GM13977 (cell line): Measurements from ENCODE around the gene ARL14EP.

Experiments used
- DNase-seq: peaks from one replicate; pipeline ENCODE4 v3.0.0; 2012; ENCODE audit warnings: low spot score
- in situ Hi-C: fragments of 300-500 bp; cut with MboI; formaldehyde crosslinking; loops from one replicate; pipeline ENCODE4 v1.12.0; 2022; ENCODE audit warnings: low sequenced_read_pairs, low pct_unique_long_range_greater_than_20kb, mixed read lengths, inconsistent platforms; ENCODE audit not compliant: unreplicated experiment
- TF ChIP-seq, protein P1 (sequence below): IDR thresholded peaks from 2 replicates; pipeline ENCODE4 v1.5.1; 2012; ENCODE audit warnings: mild to moderate bottlenecking, control low read depth; ENCODE audit not compliant: insufficient read depth; ENCODE audit errors: extremely low read depth, missing control alignments

ARL14EP gene

DNA sequence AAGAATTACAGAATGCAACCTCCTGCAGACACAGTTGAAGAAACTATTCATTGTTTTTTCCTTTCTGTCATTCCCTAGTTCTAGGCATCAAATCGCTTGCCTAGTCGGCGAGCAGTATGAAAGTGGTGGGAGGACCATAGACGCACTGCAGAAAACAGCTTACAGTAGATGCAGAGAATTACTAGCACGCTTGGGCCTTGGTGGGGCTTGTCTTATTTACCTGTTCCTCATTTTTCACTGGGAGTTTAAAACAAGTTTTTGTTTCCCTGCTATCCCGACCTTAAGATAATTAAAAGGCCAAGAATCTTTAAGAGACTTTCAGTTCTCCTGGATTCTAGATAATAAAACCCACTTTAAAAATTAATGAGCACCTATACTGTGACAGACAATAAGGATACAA, 713 bp upstream of the ARL14EP start:
- TF ChIP-seq, protein P1, sequence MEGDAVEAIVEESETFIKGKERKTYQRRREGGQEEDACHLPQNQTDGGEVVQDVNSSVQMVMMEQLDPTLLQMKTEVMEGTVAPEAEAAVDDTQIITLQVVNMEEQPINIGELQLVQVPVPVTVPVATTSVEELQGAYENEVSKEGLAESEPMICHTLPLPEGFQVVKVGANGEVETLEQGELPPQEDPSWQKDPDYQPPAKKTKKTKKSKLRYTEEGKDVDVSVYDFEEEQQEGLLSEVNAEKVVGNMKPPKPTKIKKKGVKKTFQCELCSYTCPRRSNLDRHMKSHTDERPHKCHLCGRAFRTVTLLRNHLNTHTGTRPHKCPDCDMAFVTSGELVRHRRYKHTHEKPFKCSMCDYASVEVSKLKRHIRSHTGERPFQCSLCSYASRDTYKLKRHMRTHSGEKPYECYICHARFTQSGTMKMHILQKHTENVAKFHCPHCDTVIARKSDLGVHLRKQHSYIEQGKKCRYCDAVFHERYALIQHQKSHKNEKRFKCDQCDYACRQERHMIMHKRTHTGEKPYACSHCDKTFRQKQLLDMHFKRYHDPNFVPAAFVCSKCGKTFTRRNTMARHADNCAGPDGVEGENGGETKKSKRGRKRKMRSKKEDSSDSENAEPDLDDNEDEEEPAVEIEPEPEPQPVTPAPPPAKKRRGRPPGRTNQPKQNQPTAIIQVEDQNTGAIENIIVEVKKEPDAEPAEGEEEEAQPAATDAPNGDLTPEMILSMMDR: no peak
- no peak for DNase-seq
- in situ Hi-C loops: no loop called here

DNA sequence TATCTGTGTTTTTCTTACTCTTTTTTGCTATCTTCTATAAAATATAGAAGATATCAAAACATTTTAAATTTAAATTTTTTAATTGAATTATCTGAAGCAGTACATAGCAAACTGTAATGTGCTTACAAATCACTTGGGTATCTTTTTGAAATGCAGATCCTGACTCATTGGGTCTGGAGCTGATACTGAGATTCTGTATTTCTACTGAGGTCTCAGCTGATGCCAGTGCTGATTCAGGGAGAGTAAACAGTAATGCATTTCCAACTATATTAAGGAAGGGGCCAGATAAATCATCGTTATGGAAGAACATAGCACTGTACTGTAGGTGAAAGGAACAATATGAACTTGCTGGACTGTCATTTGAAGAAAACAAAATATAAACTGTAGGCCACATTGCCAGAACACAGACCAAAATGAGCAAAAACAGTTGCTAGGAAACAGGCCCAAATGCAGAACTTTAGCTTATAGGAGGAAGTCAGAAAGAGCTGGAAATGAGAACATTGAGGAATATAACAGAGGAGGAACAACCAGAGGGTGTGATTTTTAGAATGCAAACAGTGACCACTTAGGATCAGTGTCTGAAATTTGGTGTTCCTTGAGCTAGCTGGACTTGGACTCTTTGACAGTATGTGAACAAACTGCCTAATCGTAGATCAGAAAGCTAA, 3.3 kb downstream of the ARL14EP start:
- TF ChIP-seq, protein P1: no peak

DNA sequence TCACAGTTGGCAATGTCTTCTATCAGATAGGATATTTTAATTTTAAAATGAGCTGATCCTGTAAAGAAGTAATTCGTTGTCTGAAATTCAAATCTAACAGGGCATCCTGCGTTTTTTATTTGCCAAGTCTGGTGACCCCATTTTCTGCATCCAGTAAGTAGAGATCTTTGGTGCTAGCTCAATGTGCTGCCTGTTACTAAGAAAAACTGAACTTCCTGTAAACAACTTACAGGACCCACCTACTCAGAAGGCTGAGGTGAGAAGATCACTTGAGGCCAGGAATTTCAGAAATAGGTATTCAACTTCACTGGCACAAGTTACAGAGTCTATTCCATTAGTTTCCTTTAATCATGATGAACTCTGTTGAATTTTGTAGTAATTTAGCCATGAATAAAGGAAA, 4.0 kb downstream of the ARL14EP start:
- TF ChIP-seq, protein P1: no peak
- in situ Hi-C loops: no loop called here
- DNase-seq: no peak

More for the DNA sequence above, 3.3 kb downstream of the ARL14EP start:
- in situ Hi-C loops: no loop called here
- DNase-seq: no peak

DNA sequence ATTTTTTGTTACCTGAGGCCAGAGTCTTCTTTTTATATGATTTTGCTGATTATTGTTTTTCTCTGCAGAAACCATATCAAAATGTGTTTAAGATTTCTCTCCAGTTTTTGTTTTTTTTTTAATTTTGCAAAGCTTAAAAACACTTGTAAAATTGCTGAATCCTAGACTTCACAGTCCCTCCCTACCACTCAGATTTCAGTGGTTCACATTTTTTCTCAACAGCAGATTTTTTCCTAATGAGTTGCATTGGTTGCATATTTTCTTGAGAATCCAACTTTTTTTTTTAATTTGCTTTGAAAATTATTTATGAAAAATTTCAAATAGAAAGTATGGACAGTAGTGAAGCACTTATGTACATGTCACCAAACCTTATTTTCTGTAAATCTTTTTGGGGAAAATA, 5.8 kb downstream of the ARL14EP start:
- DNase-seq: no peak
- TF ChIP-seq, protein P1: no peak
- in situ Hi-C loops: no loop called here

DNA sequence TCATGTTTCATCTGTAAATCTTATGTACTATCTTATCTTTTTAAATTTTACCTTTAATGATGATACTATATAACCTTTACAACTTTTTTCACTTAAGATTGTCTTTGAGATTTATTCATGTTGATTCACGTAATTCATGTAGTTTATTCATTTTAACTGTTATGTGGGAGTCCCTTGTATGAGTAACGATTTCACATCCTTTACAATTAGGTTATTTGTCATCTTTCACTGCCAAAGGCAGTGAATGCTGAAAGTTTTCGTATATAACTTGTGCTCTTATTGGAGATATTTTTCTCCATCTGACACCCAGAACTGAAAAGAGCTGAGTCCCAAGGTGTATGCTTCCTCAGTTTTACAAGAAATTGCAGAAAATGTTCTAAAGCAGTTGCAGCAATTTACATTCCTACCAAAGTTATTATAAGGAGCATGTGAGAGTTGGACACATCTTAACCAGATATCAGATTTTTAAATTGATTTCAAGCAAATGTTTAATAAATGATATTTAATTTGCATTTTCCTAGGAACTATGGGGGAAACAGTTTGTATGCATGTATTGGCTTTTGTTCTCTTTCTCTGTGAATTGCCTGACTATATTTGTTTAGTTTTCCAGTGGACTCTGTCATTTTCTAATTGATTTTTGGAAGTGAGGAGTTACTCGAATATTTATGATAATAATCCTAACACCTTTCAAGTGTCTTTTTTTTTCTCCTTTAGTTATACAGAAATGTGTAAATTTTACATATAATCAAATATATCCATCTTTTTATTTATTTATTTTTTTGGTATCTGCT, 6.4 kb downstream of the ARL14EP start:
- TF ChIP-seq, protein P1: no peak
- in situ Hi-C loops: no loop called here
- no peak for DNase-seq

DNA sequence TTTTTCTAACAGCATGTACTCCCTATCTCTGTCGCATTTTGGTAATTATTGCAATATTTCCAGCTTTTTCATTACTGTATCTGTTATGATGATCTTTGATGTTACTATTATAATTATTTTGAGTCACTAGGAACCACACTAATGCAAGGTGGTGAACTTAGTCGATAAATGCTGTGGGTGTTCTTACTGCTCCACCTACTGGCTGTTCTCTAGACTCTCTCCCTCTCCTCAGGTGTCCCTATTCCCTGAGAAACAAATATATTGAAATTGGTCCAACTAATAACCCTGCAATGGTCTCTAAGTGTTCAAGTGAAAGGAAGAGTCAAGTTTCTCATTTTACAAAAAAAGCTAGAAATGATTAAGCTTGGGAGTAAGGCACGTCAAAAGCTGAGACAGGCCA, 10.5 kb downstream of the ARL14EP start:
- TF ChIP-seq, protein P1: peak; percentile 61
- in situ Hi-C loops: no loop called here
- no peak for DNase-seq
